ENCODE data around the gene TP53BP2.

DNA sequence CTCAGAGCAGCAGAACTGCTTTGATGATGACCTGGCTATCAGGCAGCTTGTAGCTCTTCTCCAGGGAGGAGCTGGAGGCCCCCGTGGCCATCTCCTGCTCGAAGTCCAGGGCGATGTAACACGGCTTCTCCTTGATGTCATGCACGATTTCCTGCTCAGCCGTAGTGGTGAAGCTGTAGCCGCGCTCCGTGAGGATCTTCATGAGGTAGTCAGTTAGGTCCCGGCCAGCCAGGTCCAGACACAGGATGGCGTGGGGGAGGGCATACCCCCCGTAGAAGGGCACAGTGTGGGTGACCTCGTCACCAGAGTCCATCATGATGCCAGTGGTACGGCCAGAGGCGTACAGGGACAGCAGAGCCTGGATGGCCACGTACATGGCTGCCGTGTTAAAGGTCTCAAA, 18.3 kb upstream of the TP53BP2 start:
- TF ChIP-seq, protein P1, sequence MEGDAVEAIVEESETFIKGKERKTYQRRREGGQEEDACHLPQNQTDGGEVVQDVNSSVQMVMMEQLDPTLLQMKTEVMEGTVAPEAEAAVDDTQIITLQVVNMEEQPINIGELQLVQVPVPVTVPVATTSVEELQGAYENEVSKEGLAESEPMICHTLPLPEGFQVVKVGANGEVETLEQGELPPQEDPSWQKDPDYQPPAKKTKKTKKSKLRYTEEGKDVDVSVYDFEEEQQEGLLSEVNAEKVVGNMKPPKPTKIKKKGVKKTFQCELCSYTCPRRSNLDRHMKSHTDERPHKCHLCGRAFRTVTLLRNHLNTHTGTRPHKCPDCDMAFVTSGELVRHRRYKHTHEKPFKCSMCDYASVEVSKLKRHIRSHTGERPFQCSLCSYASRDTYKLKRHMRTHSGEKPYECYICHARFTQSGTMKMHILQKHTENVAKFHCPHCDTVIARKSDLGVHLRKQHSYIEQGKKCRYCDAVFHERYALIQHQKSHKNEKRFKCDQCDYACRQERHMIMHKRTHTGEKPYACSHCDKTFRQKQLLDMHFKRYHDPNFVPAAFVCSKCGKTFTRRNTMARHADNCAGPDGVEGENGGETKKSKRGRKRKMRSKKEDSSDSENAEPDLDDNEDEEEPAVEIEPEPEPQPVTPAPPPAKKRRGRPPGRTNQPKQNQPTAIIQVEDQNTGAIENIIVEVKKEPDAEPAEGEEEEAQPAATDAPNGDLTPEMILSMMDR (IDR thresholded peaks at IDR 0.05) = no peak
- TF ChIP-seq POLR2A (IDR thresholded peaks at IDR 0.05) (no peak), POLR2AphosphoS5 (IDR thresholded peaks at IDR 0.05) (no peak), EP300 (IDR thresholded peaks at IDR 0.05) (no peak)
